Lower leg skin (tissue), 3 donors: ENCODE data around the gene STPG3.
"Not testable (repeated sequence)": the region's sequence is repeated elsewhere in the genome, so short reads cannot be mapped to it uniquely, and the experiment has no call there.

ENCODE experiments used
- POLR2A ChIP-seq, 2 donors: fragments of 450-650 bp; IDR thresholded peaks; one replicate each; pipeline ENCODE4 v1.6.1; 2016 to 2017; ENCODE audit warnings: antibody characterized with exemption in 2 of 2, mild to moderate bottlenecking in 1 of 2, moderate library complexity in 1 of 2
- TF ChIP-seq, protein P1 (sequence below), 3 donors: fragments of 450-650 bp; IDR thresholded peaks; one replicate each; pipeline ENCODE4 v1.5.1; 2016; ENCODE audit warnings: antibody characterized with exemption in 3 of 3, mild to moderate bottlenecking in 3 of 3, moderate library complexity in 2 of 3

- TF ChIP-seq, protein P1, sequence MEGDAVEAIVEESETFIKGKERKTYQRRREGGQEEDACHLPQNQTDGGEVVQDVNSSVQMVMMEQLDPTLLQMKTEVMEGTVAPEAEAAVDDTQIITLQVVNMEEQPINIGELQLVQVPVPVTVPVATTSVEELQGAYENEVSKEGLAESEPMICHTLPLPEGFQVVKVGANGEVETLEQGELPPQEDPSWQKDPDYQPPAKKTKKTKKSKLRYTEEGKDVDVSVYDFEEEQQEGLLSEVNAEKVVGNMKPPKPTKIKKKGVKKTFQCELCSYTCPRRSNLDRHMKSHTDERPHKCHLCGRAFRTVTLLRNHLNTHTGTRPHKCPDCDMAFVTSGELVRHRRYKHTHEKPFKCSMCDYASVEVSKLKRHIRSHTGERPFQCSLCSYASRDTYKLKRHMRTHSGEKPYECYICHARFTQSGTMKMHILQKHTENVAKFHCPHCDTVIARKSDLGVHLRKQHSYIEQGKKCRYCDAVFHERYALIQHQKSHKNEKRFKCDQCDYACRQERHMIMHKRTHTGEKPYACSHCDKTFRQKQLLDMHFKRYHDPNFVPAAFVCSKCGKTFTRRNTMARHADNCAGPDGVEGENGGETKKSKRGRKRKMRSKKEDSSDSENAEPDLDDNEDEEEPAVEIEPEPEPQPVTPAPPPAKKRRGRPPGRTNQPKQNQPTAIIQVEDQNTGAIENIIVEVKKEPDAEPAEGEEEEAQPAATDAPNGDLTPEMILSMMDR (IDR thresholded peaks at IDR 0.05) = not testable (repeated sequence)
- not testable (repeated sequence) for TF ChIP-seq POLR2A (IDR thresholded peaks at IDR 0.05)
These were observed 11.4 kb upstream of the STPG3 start for GRCh38 chr9:137239541-137240200.
